Measurements from ENCODE around the gene FUT6. TPM values are rescaled to one million over a fixed set of nuclear protein-coding genes. Genes with fewer than 3 reads are reported as not detected.
A peak's percentile ranks its signal among the peaks of the same experiment; 100 is the strongest.

FUT6 gene
- total RNA-seq, 1 donor from 2014 or later, result not detected

GRCh38 chr19:5826531-5827341, 12.8 kb downstream of the FUT6 start:
- Mint-ChIP-seq H3K9me3 (ENCODE audit: low read depth) (no peaks in the 10 kb centered on the region), H3K4me3 (ENCODE audit: low read depth) (peak overlapping the region; percentile 73), H3K27ac (peak overlapping the region; percentile 91), H3K4me1 (ENCODE audit: low read depth) (peaks cover 1% of the 10 kb centered on the region), H3K27me3 (no peaks in the 10 kb centered on the region), H3K36me3 (ENCODE audit: insufficient read depth) (no peaks in the 10 kb centered on the region)
- TF ChIP-seq, protein P1, sequence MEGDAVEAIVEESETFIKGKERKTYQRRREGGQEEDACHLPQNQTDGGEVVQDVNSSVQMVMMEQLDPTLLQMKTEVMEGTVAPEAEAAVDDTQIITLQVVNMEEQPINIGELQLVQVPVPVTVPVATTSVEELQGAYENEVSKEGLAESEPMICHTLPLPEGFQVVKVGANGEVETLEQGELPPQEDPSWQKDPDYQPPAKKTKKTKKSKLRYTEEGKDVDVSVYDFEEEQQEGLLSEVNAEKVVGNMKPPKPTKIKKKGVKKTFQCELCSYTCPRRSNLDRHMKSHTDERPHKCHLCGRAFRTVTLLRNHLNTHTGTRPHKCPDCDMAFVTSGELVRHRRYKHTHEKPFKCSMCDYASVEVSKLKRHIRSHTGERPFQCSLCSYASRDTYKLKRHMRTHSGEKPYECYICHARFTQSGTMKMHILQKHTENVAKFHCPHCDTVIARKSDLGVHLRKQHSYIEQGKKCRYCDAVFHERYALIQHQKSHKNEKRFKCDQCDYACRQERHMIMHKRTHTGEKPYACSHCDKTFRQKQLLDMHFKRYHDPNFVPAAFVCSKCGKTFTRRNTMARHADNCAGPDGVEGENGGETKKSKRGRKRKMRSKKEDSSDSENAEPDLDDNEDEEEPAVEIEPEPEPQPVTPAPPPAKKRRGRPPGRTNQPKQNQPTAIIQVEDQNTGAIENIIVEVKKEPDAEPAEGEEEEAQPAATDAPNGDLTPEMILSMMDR (IDR thresholded peaks at IDR 0.05; ENCODE audit: unreplicated experiment), result no peak
- no peak for DNase-seq (ENCODE audit: low spot score, unreplicated experiment)

GRCh38 chr19:5825178-5825577, 14.3 kb downstream of the FUT6 start:
- H3K27ac Mint-ChIP-seq, result no peak overlapping the region
- peaks cover 1% of the 10 kb centered on the region for H3K4me1 Mint-ChIP-seq (ENCODE audit: low read depth)
- H3K27me3 Mint-ChIP-seq, result peaks cover 2% of the 10 kb centered on the region
- no peak for DNase-seq (ENCODE audit: low spot score, unreplicated experiment)
- TF ChIP-seq, protein P1 (IDR thresholded peaks at IDR 0.05; ENCODE audit: unreplicated experiment), result no peak
- H3K36me3 Mint-ChIP-seq (ENCODE audit: insufficient read depth), result no peaks in the 10 kb centered on the region
- no peak overlapping the region for H3K4me3 Mint-ChIP-seq (ENCODE audit: low read depth)
- no peaks in the 10 kb centered on the region for H3K9me3 Mint-ChIP-seq (ENCODE audit: low read depth)

GRCh38 chr19:5824751-5825150, 14.8 kb downstream of the FUT6 start:
- TF ChIP-seq, protein P1 (IDR thresholded peaks at IDR 0.05; ENCODE audit: unreplicated experiment), result no peak
- no peak overlapping the region for H3K27ac Mint-ChIP-seq
- no peaks in the 10 kb centered on the region for H3K36me3 Mint-ChIP-seq (ENCODE audit: insufficient read depth)
- DNase-seq (ENCODE audit: low spot score, unreplicated experiment), result no peak
- peaks cover 1% of the 10 kb centered on the region for H3K4me1 Mint-ChIP-seq (ENCODE audit: low read depth)
- no peaks in the 10 kb centered on the region for H3K9me3 Mint-ChIP-seq (ENCODE audit: low read depth)
- peaks cover 2% of the 10 kb centered on the region for H3K27me3 Mint-ChIP-seq
- no peak overlapping the region for H3K4me3 Mint-ChIP-seq (ENCODE audit: low read depth)

GRCh38 chr19:5823579-5824281, 15.8 kb downstream of the FUT6 start:
- DNase-seq (ENCODE audit: low spot score, unreplicated experiment), result no peak
- Mint-ChIP-seq H3K9me3 (ENCODE audit: low read depth) (no peaks in the 10 kb centered on the region), H3K36me3 (ENCODE audit: insufficient read depth) (no peaks in the 10 kb centered on the region), H3K4me3 (ENCODE audit: low read depth) (no peak overlapping the region), H3K4me1 (ENCODE audit: low read depth) (peaks cover 1% of the 10 kb centered on the region), H3K27me3 (peaks cover 2% of the 10 kb centered on the region), H3K27ac (no peak overlapping the region)
- TF ChIP-seq, protein P1 (IDR thresholded peaks at IDR 0.05; ENCODE audit: unreplicated experiment), result no peak

- peaks cover 10% of the 10 kb centered on the region for H3K27me3 Mint-ChIP-seq
- TF ChIP-seq, protein P1 (IDR thresholded peaks at IDR 0.05; ENCODE audit: unreplicated experiment), result no peak
- no peaks in the 10 kb centered on the region for H3K36me3 Mint-ChIP-seq (ENCODE audit: insufficient read depth)
- no peaks in the 10 kb centered on the region for H3K9me3 Mint-ChIP-seq (ENCODE audit: low read depth)
- DNase-seq (ENCODE audit: low spot score, unreplicated experiment), result no peak
- no peak overlapping the region for H3K4me3 Mint-ChIP-seq (ENCODE audit: low read depth)
- no peak overlapping the region for H3K27ac Mint-ChIP-seq
- H3K4me1 Mint-ChIP-seq (ENCODE audit: low read depth), result no peaks in the 10 kb centered on the region
Measured at GRCh38 chr19:5822181-5822844, 17.2 kb downstream of the FUT6 start.

Measured in progenitor cell of endocrine pancreas (in vitro differentiated cells).